GM18498 (cell line): ENCODE results near the gene MEF2D.

Experiments used
- ATAC-seq: cut with Tn5 transposase; IDR thresholded peaks from one replicate; pipeline ENCODE4 v1.9.1; 2021; ENCODE audit warnings: mild to moderate bottlenecking, moderate library complexity; ENCODE audit not compliant: unreplicated experiment

The MEF2D gene

DNA sequence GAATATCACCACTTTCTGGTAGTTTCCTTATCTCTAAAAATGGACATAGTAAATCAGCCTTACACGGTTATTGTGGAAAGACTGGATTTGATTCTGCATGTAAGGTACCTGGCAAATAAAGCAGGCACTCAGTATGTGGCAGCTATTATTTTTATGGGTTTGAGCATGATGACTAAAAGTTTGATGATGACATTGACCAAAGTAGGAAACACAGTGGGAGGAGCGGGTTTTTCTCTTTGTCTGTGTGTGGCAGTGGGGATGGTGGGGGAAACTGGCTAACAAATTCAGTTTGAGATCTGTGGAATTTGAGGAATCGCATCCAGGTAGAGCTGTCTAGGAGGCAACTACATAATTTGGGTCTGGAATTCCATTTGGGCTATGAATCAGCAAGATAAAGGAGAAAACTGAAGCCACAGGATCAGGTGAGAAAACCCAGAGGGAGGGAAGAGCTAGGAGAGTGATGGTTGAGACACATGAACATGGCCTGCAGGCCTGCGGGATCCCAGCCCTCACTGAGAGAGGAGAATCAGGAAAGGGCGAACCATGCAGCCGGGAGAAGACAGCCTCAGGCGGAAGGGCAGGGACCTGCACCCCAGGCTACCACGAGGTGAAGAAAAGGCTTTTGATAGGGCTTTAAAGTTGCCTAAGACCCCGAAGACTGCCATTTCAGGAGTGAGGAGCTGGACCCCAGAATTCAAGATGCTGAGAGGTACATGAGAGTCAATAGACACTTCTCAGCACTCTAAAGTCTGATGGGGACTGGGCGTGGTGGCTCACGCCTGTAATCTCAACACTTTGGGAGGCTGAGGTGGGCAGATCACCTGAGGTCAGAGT, 52.2 kb downstream of the MEF2D start:
- no peak for ATAC-seq

DNA sequence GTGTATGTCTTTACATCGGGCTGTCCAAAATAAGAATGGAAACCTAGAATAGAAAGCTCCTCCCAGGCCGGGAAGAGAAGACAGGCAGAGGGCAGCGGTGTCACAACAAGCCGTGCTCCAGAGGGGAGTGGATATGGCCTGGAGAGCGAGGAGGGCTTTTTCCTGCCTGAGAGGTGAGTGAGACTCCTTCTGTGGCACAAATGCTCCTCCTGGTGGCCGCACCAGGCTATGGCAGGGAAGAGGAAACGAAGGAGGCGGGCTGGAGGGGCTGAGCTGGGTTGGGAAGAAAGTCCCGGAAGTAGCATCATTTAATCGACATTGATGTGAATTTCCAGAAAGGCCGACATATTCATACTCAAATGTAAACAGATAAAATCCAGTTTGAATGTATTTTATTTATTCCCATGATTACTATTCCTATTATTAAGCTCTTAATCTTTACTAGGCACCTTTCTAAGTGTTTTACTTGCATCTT, 54.7 kb downstream of the MEF2D start:
- no peak for ATAC-seq

- no peak for ATAC-seq
These were observed 56.1 kb downstream of the MEF2D start for GRCh38 chr1:156444407-156445001.

GRCh38 chr1:156443286-156443685, 57.3 kb downstream of the MEF2D start:
- no peak for ATAC-seq

GRCh38 chr1:156440654-156441437, 59.7 kb downstream of the MEF2D start:
- ATAC-seq = no peak

GRCh38 chr1:156439777-156440183, 60.8 kb downstream of the MEF2D start:
- ATAC-seq = no peak

GRCh38 chr1:156439036-156439776, 61.4 kb downstream of the MEF2D start:
- ATAC-seq = no peak

- no peak for ATAC-seq
These were observed 62.1 kb downstream of the MEF2D start for GRCh38 chr1:156438278-156438987.

DNA sequence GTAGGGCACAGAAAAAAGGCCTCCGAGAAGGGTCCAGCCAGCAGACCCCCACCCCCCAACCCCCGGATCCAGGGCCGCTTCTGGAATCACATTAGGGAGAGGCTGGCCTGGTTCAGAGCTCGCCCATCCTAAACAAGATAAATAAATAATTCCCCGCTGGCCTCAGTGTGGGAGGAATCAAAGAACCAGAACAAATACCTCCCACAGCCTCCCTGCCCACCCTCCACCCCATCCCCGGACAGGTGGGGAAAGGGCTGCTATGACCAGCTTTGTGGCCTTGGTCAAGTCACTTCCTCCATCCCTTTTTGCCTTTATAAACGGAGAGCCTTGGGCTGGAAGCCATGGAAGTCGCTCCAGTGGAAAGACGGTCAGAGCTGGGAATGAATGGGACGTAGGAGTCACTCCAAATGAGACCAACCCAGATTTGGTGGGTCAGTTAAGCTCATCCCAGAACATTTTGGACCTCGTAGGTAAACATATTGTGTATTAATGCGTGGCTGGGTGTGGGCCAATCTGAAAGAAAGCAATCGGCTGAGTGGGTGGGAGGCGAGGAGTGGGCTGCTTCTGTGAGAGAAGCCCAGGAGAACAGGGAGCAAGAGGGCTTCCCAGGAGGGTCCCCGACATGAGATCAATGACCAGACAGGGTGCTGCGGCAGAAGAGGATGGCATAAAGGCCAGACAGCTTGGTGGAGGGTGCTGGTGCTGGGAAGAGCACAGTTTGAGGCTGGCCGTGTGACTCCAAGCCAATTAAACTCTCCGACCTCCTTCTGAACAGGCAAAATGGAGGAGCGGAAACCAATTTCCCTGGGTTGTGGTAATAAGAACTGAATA, 63.3 kb downstream of the MEF2D start:
- ATAC-seq = no peak

DNA sequence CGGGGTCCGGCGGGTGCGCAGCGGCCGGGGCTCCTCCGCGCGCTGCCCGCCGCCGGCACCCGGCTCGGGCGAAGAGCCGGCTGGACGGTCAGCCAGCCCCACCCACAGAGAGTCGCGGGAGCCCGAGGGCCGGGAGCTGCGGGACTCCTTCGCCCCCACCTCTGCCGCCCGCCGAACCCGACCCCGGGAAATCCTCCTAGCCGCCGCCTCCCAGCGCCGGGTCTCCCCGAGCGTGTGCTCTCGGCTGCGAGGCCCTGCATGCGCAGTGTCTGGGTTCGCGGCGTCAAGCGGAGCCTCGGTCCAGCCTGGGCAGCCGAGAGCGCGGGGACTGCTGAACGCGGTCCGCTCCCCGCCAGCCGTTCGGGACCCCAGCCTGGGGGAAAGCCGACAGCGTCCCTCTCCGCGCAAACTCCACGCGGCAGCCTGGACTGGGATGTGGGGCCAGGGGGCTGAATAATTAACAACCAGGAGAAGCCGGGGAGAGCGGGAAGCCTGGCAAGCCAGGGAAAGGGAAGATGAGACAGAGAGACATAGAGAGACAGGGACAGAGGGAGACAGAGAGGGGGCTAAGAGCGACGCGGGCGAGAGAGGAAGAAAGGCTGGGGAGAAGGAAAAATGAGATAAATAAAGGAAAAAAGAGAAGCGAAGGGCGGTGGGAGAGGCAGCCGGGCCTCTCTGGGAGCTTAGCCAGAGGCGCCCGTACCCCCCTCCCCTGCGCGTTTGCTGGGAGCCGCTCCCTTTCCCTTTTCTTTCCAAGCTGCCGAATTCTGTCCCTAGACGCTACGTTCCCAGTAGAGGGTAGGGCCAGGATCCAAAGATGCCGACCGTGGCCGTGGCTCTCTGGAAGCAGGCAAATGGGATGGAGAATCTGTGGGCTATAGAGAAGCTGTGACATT, 64.2 kb downstream of the MEF2D start:
- no peak for ATAC-seq

DNA sequence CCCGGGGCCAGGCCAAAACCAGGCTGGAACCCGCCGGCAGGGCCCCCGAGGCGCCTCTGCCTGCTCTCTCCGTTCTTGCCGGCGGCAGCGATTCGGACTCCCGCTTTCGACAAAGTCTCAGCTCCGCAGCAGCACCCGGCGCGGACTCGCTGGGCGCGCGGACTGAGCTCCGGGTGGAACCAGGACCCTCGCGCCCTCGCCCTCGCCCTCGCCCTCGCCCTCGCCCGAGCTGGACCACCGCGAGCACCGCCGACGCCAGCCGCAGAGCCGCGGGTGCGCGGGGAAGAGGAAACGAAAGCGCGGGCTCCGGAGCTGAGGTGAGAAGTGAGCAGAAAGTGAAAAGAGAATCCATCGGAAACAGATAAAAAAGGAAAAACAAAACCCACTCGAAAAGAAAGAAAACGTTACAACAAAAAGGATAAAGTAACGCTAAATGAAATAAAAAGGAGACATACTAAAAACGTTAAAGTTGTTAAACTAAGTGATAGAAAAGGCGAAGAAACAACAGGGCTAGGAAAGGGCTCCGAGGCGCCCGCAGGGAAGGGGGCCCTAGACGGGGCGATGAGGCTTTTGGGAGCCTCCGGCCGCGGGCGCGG, 64.9 kb downstream of the MEF2D start:
- ATAC-seq = no peak

DNA sequence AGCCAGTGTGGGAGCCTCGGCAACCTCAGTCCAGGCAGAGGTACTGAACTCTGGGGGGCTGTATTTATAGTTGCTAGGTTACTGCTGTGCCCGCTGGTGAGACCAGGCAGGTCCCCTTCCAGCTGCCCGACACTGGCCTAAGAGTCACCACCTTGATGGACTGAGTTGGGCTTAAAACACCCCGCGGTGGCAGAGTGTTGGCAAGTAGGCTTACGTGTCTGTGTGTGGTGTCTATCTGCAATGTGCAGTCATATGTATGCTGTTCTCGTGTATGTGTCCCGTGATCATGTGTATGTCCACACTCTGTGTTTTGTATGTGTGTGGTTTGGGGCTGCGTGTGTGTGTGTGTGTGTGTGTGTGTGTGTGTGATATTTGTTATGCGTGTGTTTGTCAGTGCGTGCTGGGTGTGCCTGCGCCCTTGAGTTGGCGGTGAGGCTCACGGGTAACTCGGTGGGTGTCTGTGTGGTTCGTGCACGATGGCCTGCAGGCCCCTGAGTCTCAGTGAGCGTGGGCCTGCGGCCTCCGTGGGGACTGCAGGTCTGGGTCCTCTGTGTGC, 65.5 kb downstream of the MEF2D start:
- no peak for ATAC-seq

- peak; percentile 55 for ATAC-seq
These were observed 67.0 kb downstream of the MEF2D start for GRCh38 chr1:156433602-156434001.

DNA sequence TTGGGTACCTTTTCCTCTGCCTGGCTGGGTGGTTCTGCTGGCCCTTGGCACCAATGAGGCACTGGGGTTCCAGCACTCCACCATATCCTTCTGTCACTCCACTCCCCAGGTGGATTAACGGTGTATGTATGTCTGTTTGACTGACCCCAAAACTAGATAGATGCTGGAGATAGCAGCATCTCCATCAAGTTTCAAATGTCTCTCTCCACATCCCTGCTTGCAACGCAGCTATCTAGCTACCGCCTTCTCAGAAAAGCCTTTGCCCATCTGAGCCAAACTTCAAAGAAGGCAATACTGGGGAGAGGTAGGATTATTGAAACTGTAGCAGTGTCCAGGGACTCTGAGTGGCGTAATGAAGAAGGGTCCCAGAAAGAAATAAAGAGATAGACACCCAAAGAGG, 67.5 kb downstream of the MEF2D start:
- no peak for ATAC-seq

- no peak for ATAC-seq
These were observed 67.9 kb downstream of the MEF2D start for GRCh38 chr1:156432669-156433018.

DNA sequence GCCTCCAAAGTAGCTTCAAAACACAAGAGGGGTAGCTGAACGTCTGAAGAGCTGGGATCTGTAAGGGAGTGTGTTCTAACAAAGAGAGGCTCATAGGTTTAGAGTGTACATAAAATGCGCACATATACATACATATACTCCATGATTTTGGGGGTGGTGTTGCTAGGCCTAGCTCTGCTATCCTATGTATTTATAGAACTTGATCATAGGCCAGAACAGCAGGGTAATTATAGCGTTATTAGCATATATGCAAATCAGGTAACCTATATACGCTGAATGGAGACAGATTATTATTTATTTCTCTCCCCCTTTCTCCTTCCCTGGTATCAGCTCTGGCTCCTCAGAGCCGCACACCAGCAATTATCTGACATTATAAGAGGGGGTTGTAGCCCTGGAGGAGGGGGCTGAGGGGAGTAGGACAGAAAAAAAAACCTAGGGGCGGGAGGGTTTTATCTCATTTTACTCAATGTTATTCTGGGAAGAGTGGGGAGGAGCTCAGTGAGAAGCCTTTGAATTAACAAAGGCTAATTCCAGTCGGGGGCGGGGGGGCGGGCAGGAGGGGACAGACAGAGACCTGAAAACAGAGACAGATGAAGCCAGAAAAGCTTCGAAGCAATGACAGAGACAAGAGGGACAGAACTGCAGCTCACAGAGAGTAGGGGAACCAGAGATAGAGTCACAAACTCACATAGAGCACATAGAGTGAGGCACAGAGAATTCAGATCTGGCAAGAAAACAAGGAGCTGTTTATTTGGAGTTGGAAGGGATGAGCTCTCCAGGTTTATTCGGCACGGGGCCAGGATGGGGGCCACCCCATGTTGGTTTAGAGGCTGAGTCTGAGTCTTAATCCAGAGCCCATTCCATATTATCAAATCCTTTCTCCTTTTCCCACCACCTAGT, 68.6 kb downstream of the MEF2D start:
- ATAC-seq = no peak

GRCh38 chr1:156431366-156431765, 69.2 kb downstream of the MEF2D start:
- no peak for ATAC-seq
